HT-29 (cell line): ENCODE results near the gene SELENOK. TPM values are rescaled to one million over a fixed set of nuclear protein-coding genes. Genes with fewer than 3 reads are reported as not detected.

Experiments
- DNase-seq: peaks from one replicate; pipeline ENCODE4 v3.0.0-alpha.2; 2015; ENCODE audit warnings: low spot score
- total RNA-seq: library from RNA; depleted of rRNA; stranded (reverse); fragments of >200 nt; shearing (Covaris generic); gene quantifications from 2 replicates; pipeline ENCODE4 v1.2.3, GENCODE V29; 2014; rRNA removed

The SELENOK gene
- total RNA-seq, 1 experiment from 2014 or later = 37.3 TPM

GRCh38 chr3:53843195-53844177 is 48.2 kb downstream of the SELENOK start:
- DNase-seq = no peak

DNA sequence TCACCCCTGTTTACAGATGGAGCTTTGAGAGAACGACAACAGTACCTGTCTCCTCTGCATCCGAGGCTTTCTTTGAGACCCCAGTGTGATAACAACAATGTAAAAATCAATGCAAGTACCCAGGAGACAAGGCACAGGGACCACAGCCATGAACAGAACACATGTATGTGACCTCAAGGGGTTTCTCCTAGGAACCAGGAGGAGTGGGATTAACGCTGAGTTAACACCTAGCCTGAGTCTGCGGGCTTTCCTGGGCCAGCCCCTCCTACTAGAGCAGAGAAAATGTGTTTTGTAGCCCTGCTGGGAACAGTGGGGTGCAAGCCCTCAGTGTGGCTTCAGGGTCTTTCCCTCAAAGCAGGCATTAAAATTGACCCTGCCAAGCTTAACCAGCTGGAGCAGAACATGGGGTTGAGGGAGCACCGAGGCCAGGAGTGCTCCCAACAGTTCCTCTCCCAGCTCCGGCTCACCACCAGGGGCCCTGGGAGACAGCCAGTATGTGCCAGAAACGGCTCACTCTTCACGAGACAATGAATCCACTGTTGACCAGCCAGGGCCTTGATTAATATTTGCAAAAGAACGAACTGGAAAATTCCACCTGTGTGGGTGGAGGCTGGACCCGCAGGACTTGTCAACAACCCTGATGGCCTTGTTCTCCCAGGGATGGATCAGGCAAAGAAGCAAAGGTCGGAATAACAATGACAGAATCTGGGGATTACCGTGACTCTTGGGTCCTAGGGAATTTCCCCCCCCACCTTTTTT is 49.0 kb downstream of the SELENOK start:
- DNase-seq = peak; percentile 88

- DNase-seq = peak; percentile 27
These were observed 50.4 kb downstream of the SELENOK start for GRCh38 chr3:53841296-53841695.

- no peak for DNase-seq
These were observed 54.3 kb downstream of the SELENOK start for GRCh38 chr3:53837331-53837730.

GRCh38 chr3:53836084-53836872 is 55.4 kb downstream of the SELENOK start:
- no peak for DNase-seq

DNA sequence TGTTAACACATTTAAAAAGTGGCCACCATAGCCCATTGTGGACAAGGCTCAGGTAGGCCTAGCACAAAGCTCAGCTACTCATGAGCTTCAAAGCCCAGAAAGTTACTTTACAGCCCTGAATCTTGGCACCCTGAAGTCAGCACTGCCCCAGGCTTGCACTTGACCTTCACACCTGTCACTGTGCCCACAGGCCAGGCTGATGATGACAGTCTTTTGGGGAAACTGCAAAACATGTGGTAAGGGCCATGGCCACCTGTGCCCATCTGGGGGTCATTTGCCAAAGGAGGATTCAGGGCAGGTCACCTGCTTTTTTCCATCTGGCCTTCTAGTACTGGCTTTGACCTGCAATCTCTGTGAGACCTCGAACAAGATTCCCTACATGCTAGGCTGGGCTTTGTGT is 56.4 kb downstream of the SELENOK start:
- no peak for DNase-seq

- no peak for DNase-seq
These were observed 57.1 kb downstream of the SELENOK start for GRCh38 chr3:53834429-53835095.

Other genes with a start within 250 kb of the SELENOK start
- gene CHDH, start 45.4 kb downstream of the SELENOK start, total RNA-seq = 27.6 and 54.6 TPM in 2 replicates
- gene IL17RB, start 45.3 kb downstream of the SELENOK start, total RNA-seq = 14.9 and 17.0 TPM in 2 replicates
- 10.9 and 13.4 TPM in 2 replicates for gene ACTR8, start 9.7 kb downstream of the SELENOK start, total RNA-seq
- gene CACNA2D3, start 230.7 kb upstream of the SELENOK start, total RNA-seq = not detected in 2 replicates